Endothelial cell of umbilical vein (primary cell): ENCODE data around the gene CCDC38. TPM values are rescaled to one million over a fixed set of nuclear protein-coding genes. Genes with fewer than 3 reads are reported as not detected.

Experiments
- BruUV-seq: library from RNA; stranded (reverse); fragments of 400-500 nt; replicated peaks from 2 replicates; lab custom pipeline; 2021; lab: Mats Ljungman, UMichigan
- CTCF ChIA-PET: fragments of 300-600, 350-600 bp; sonication (Branson Sonifier 250); formaldehyde crosslinking; loops from one replicate; lab custom pipeline; 2021; ENCODE audit warnings: antibody characterized with exemption, inconsistent platforms; lab: Charles Lee
- POLR2A ChIA-PET: fragments of 300-600, 350-600 bp; sonication (Branson Sonifier 250); formaldehyde crosslinking; loops from one replicate; lab custom pipeline; 2021; ENCODE audit warnings: antibody characterized with exemption, inconsistent platforms; lab: Charles Lee
- DNase-seq: peaks from one replicate; pipeline ENCODE4 v3.0.0-alpha.2; 2011; ENCODE audit warnings: low read depth, low spot score
- FAIRE-seq: peaks from 2 replicates; lab custom pipeline; 2011; peaks lifted over from hg19 to GRCh38; lab: Jason Lieb, UNC
- H2AFZ ChIP-seq: 2 replicates; pipeline ENCODE4 v1.6.0; 2012; ENCODE audit warnings: low read depth, low read length, control low read depth, inconsistent platforms
- H3K27ac ChIP-seq: 2 replicates; pipeline ENCODE4 v1.5.1; 2011; ENCODE audit warnings: low read depth, mild to moderate bottlenecking, control low read depth, low read length, moderate library complexity; ENCODE audit not compliant: insufficient read depth
- H3K27me3 ChIP-seq, 2 experiments: 2 replicates each; pipeline versions ENCODE4 v1.6.0 to v1.6.1; 2011; ENCODE audit warnings: low read length in 2 of 2, mixed read lengths in 1 of 2; ENCODE audit not compliant: control insufficient read depth in 2 of 2, insufficient read depth in 2 of 2
- H3K36me3 ChIP-seq, 2 experiments: 2 replicates in 1 of 2; 3 replicates in 1 of 2; pipeline ENCODE4 v1.5.1; 2011; ENCODE audit warnings: low read length in 2 of 2, mild to moderate bottlenecking in 1 of 2, moderate library complexity in 1 of 2; ENCODE audit not compliant: control insufficient read depth in 2 of 2, insufficient read depth in 2 of 2; ENCODE audit errors: extremely low read depth in 1 of 2
- H3K4me1 ChIP-seq: 3 replicates; pipeline ENCODE4 v1.5.1; 2011; ENCODE audit warnings: mild to moderate bottlenecking, low read length; ENCODE audit not compliant: control insufficient read depth, insufficient read depth; ENCODE audit errors: extremely low read depth
- H3K4me2 ChIP-seq: 2 replicates; pipeline ENCODE4 v1.6.1; 2011; ENCODE audit warnings: low read length, control low read depth, mixed read lengths; ENCODE audit not compliant: insufficient read depth
- H3K4me3 ChIP-seq, 3 experiments: fragments of 200-600 bp in 1 of 3; sonication (generic), shearing (Covaris generic) in 1 of 3; replicated peaks in 1 of 3; 2 replicates each; pipeline ENCODE4 v1.5.1; 2011 to 2016; ENCODE audit warnings: control low read depth in 3 of 3, low read length in 3 of 3, mild to moderate bottlenecking in 2 of 3, inconsistent platforms in 1 of 3, low read depth in 1 of 3, moderate library complexity in 1 of 3; ENCODE audit not compliant: insufficient read depth in 1 of 3
- H3K79me2 ChIP-seq: 2 replicates; pipeline ENCODE4 v1.6.0; 2012; ENCODE audit warnings: low read length, inconsistent platforms; ENCODE audit not compliant: control insufficient read depth, insufficient read depth
- H3K9ac ChIP-seq: replicated peaks from 2 replicates; pipeline ENCODE3; 2011; ENCODE audit warnings: low read length, control low read depth; ENCODE audit not compliant: insufficient read depth; ENCODE audit errors: extremely low read depth
- H3K9me1 ChIP-seq: replicated peaks from 3 replicates; pipeline ENCODE4 v1.6.0; 2011; ENCODE audit warnings: mild to moderate bottlenecking, low read length; ENCODE audit not compliant: control insufficient read depth, insufficient read depth; ENCODE audit errors: extremely low read depth
- H3K9me3 ChIP-seq: replicated peaks from 2 replicates; pipeline ENCODE4 v1.5.1; 2012; ENCODE audit warnings: low read length, inconsistent platforms; ENCODE audit not compliant: control insufficient read depth, insufficient read depth
- H4K20me1 ChIP-seq: replicated peaks from 2 replicates; pipeline ENCODE3; 2011; ENCODE audit warnings: mild to moderate bottlenecking, low read length; ENCODE audit not compliant: control insufficient read depth, insufficient read depth; ENCODE audit errors: extremely low read depth
- CTCF ChIP-seq, 2 donors: IDR thresholded peaks; 1 replicate in 1 of 2; 2 replicates in 1 of 2; pipeline ENCODE4 v1.5.1; 2011; ENCODE audit warnings: low read length in 2 of 2, mild to moderate bottlenecking in 2 of 2, moderate library complexity in 2 of 2, control low read depth in 1 of 2, inconsistent platforms in 1 of 2, low read depth in 1 of 2; ENCODE audit not compliant: insufficient read depth in 1 of 2; ENCODE audit errors: extremely low read depth in 1 of 2
- EZH2 ChIP-seq: IDR thresholded peaks from 2 replicates; pipeline ENCODE4 v1.6.1; 2012; ENCODE audit warnings: borderline replicate concordance, low read depth, mild to moderate bottlenecking, moderate library complexity, low read length, inconsistent platforms; ENCODE audit not compliant: severe bottlenecking
- FOS ChIP-seq: IDR thresholded peaks from 2 replicates; pipeline ENCODE4 v1.6.1; 2011; ENCODE audit warnings: mild to moderate bottlenecking, low read length, moderate library complexity, borderline replicate concordance; ENCODE audit not compliant: insufficient read depth
- GATA2 ChIP-seq: IDR thresholded peaks from 2 replicates; pipeline ENCODE4 v1.7.0; 2011; ENCODE audit warnings: low read depth, mild to moderate bottlenecking, moderate library complexity, mixed read lengths, low read length; ENCODE audit not compliant: insufficient read length, insufficient read depth
- JUN ChIP-seq: IDR thresholded peaks from 2 replicates; pipeline ENCODE4 v1.6.1; 2011; ENCODE audit warnings: borderline replicate concordance, low read depth; ENCODE audit not compliant: insufficient read length, insufficient read depth
- MAX ChIP-seq: IDR thresholded peaks from 2 replicates; pipeline ENCODE4 v1.6.1; 2011; ENCODE audit not compliant: insufficient read depth, insufficient read length
- MYC ChIP-seq: IDR thresholded peaks from one replicate; pipeline ENCODE4 v1.6.1; 2011; ENCODE audit warnings: mild to moderate bottlenecking, low read depth, low read length
- POLR2A ChIP-seq: IDR thresholded peaks from 2 replicates; pipeline ENCODE4 v1.6.1; 2012; ENCODE audit warnings: low read depth, mild to moderate bottlenecking, control low read depth, low read length
- POLR2AphosphoS5 ChIP-seq: IDR thresholded peaks from 2 replicates; pipeline ENCODE4 v1.6.1; 2012; ENCODE audit warnings: low read depth, mild to moderate bottlenecking, control low read depth, low read length, moderate library complexity; ENCODE audit not compliant: insufficient read depth
- dilution Hi-C: fragments of 300-500 bp; cut with MboI; formaldehyde crosslinking; loops from one replicate; pipeline ENCODE4 v1.15.0; 2019; ENCODE audit warnings: low sequenced_read_pairs; ENCODE audit not compliant: extremely low pct_ligation_motif_present
- intact Hi-C: fragments of 100-400 bp; cut with micrococcal nuclease; formaldehyde crosslinking; loops from one replicate; pipeline ENCODE4 v1.10.0; 2022
- polyA plus RNA-seq, 4 experiments: library from polyadenylated mRNA; depleted of rRNA in 3 of 4; stranded (reverse) in 3 of 4; unstranded in 1 of 4; fragments of >200 nt; gene quantifications; 2 replicates each; pipeline versions ENCODE4 v1.2.1 to v1.2.3, GENCODE V29; 2011 to 2012; ENCODE audit warnings: missing spikeins in 1 of 4
- total RNA-seq: library from RNA; stranded (reverse); gene quantifications from 2 replicates; pipeline ENCODE4 v1.2.3, GENCODE V29; 2021

The CCDC38 gene
- total and polyA plus RNA-seq, 2 donors (not counting 3 experiments of a cell fraction or from before 2014, with no cell fraction given), result not detected

GRCh38 chr12:95959107-95959506 lies 16.7 kb upstream of the CCDC38 start:
- CTCF ChIA-PET, result interaction anchor here (1.0 to 2.5 kb wide), 6 partner anchors 9 to 384 kb away, joined by 3 to 26 read pairs (median 8); partner anchors contain the start of gene CCDC38
- Histone ChIP-seq H4K20me1 (no peaks in the 10 kb centered on the region), H3K9me1 (no peaks in the 10 kb centered on the region), H3K27me3 (peaks cover 9 to 16% of the 10 kb centered on the region in 2 experiments), H3K4me1 (no peaks in the 10 kb centered on the region), H3K4me3 (no peak overlapping the region), H3K4me2 (no peak overlapping the region), H3K36me3 (no peaks in the 10 kb centered on the region), H3K79me2 (no peaks in the 10 kb centered on the region), H3K9me3 (no peaks in the 10 kb centered on the region), H3K27ac (no peak overlapping the region), H2AFZ (no peak overlapping the region), H3K9ac (no peak overlapping the region)
- BruUV-seq, result no TSS peak
- POLR2A ChIA-PET, result no interaction called here
- TF ChIP-seq MYC (no peak), CTCF (IDR thresholded peaks at IDR 0.05; ENCODE audit: extremely low read depth in 1 of 2, insufficient read depth in 1 of 2, low read depth in 1 of 2, low read length in 2 of 2) (peak in 1 of 2 donors; percentile 3)
- intact Hi-C loops (no loop called here), dilution Hi-C loops (no loop called here)
- DNase-seq, result peak; percentile 16
- FAIRE-seq, result no peak

GRCh38 chr12:95956557-95957145 lies 14.2 kb upstream of the CCDC38 start:
- BruUV-seq, result no TSS peak
- Histone ChIP-seq H3K9me3 (no peaks in the 10 kb centered on the region), H3K4me3 (no peak overlapping the region), H3K36me3 (no peaks in the 10 kb centered on the region), H2AFZ (no peak overlapping the region), H3K27me3 (peaks cover 18 to 32% of the 10 kb centered on the region in 2 experiments), H4K20me1 (no peaks in the 10 kb centered on the region), H3K79me2 (no peaks in the 10 kb centered on the region), H3K27ac (no peak overlapping the region), H3K9me1 (no peaks in the 10 kb centered on the region), H3K9ac (no peak overlapping the region), H3K4me2 (no peak overlapping the region), H3K4me1 (no peaks in the 10 kb centered on the region)
- CTCF ChIA-PET, result interaction anchor here (1.5 to 2.4 kb wide), 2 partner anchors 38 to 42 kb away, joined by 5 to 12 read pairs; no protein-coding TSS in a partner anchor
- FAIRE-seq (no peak), DNase-seq (no peak)
- intact Hi-C loops, result no loop called here
- dilution Hi-C loops, result no loop called here
- POLR2A ChIA-PET, result no interaction called here
- TF ChIP-seq MYC (no peak), MAX (no peak), FOS (no peak), POLR2A (no peak), POLR2AphosphoS5 (no peak), GATA2 (no peak), EZH2 (no peak), JUN (no peak), CTCF (IDR thresholded peaks at IDR 0.05; ENCODE audit: extremely low read depth in 1 of 2, insufficient read depth in 1 of 2, low read depth in 1 of 2, low read length in 2 of 2) (no peak)
